ENCODE data around the gene CAMK1D. TPM values are rescaled to one million over a fixed set of nuclear protein-coding genes. Genes with fewer than 3 reads are reported as not detected.

Gene CAMK1D
- total RNA-seq, 2 experiments from 2014 or later = 2.4 to 2.8 TPM

DNA sequence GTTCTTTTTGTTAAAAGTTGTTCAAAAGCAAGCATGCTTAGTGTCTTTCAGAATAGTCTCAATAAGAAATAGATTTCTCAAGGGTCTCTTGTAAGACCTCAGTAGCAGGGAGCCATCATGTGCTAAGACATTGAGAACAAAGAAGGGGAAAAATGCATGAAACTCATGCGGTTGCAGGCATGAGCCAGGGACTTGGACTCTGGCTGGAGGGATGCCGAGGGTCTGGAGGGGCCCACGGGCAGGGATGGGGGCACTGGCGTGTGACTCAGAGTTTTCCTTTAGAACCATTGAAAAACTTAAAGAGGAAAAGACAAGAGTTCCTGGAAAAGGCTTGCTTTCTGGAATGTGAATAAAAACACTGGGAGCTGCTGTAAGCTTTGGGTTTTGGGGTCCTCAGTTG, 398.8 kb downstream of the CAMK1D start:
- Mint-ChIP-seq H3K27me3 (no peaks in the 10 kb centered on the region), H3K27ac (no peak overlapping the region), H3K4me1 (no peaks in the 10 kb centered on the region), H3K4me3 (no peak overlapping the region), H3K36me3 (no peaks in the 10 kb centered on the region), H3K9me3 (ENCODE audit: low read depth) (no peaks in the 10 kb centered on the region)
- no peak for DNase-seq
- CTCF ChIA-PET = interaction anchor here (1.6 kb wide), 1 partner anchor 34 kb away, joined by 5 read pairs; no protein-coding TSS in a partner anchor
- no peak for ATAC-seq

DNA sequence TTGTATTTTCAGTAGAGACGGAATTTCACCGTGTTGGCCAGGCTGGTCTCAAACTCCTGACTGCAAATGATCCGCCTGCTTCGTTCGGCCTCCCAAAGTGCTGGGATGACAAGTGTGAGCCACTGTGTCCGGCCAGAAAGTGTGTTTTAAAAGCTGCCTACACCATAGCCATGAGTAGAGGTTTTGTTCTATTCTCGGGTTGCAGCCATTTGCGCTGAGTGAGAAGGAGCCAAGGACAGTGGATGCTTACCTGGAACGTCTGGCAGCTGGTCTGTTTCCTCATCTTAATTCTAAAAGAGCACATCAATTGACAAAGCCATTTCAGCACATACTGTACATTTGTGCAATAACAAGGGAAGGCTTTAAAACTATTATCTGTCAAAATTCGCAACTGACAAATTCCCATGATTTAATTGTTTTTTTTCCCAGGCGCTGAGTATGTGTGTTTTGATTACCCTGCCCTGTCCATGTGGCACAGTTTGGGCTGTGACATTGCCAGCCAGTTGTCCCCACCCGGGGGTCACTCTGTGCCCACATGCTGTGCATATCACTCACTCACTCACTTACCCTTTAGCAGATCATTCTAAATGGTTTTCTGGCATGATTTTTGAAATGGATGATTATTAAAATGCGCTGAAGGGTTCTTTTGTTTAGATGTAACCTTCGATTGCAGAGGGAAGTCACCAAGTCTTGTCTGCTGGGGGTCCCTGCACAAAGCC, 400.6 kb downstream of the CAMK1D start:
- Mint-ChIP-seq H3K27me3 (no peaks in the 10 kb centered on the region), H3K9me3 (ENCODE audit: low read depth) (no peaks in the 10 kb centered on the region), H3K36me3 (no peaks in the 10 kb centered on the region), H3K27ac (no peak overlapping the region), H3K4me1 (no peaks in the 10 kb centered on the region), H3K4me3 (no peak overlapping the region)
- ATAC-seq = no peak
- CTCF ChIA-PET = no interaction called here
- DNase-seq = no peak

GRCh38 chr10:12750526-12751201, 401.3 kb downstream of the CAMK1D start:
- Mint-ChIP-seq H3K4me1 (no peaks in the 10 kb centered on the region), H3K27me3 (no peaks in the 10 kb centered on the region), H3K36me3 (no peaks in the 10 kb centered on the region), H3K27ac (no peak overlapping the region), H3K9me3 (ENCODE audit: low read depth) (no peaks in the 10 kb centered on the region), H3K4me3 (no peak overlapping the region)
- ATAC-seq (no peak), DNase-seq (no peak)
- CTCF ChIA-PET = interaction anchor here (1.3 kb wide), 1 partner anchor 31 kb away, joined by 3 read pairs; no protein-coding TSS in a partner anchor

DNA sequence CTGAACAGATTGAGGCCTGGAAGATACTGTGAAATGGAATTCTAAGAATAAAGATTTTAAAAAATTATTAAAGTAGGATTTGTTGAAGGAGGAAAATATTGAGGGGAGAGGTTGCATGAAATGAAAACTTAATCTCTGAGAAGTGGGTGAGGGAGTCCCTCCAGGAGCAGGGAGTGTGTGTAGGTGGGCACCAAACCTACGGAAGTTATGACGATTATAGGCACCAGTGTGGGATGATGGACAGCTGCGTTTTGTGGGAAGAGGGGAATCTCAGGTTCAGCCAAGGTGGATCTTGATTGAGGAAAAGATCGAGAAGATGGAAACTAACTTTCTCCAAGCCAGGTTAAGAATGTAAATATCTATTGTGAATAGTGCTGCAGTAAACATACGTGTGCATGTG, 405.7 kb downstream of the CAMK1D start:
- Mint-ChIP-seq H3K9me3 (ENCODE audit: low read depth) (no peaks in the 10 kb centered on the region), H3K27ac (no peak overlapping the region), H3K36me3 (no peaks in the 10 kb centered on the region), H3K4me3 (no peak overlapping the region), H3K4me1 (no peaks in the 10 kb centered on the region), H3K27me3 (no peaks in the 10 kb centered on the region)
- ATAC-seq = no peak
- DNase-seq = no peak
- CTCF ChIA-PET = no interaction called here

DNA sequence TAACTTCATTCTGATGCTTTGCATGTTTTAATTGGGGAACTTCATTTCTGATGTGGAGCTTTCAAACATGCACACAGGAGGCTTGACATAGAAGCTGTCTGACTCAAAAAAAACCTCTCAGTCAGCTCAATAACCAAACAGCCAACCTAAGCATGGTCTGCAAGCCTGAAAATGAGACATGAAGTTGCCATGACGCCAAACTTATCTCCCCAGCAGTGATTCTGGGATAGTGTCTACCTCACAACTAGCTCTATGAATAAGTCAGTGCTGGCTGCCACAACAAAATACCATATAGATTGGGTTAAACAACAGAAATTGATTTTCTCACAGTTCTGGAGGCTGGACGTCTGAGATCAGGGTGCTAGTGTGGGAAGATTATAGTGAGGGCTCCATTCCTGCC, 408.0 kb downstream of the CAMK1D start:
- no peaks in the 10 kb centered on the region for H3K9me3 Mint-ChIP-seq (ENCODE audit: low read depth)
- H3K27ac Mint-ChIP-seq = no peak overlapping the region
- no peak overlapping the region for H3K4me3 Mint-ChIP-seq
- no peaks in the 10 kb centered on the region for H3K27me3 Mint-ChIP-seq
- CTCF ChIA-PET = no interaction called here
- no peak for ATAC-seq
- DNase-seq = no peak
- no peaks in the 10 kb centered on the region for H3K4me1 Mint-ChIP-seq
- H3K36me3 Mint-ChIP-seq = peaks cover 2% of the 10 kb centered on the region

GRCh38 chr10:12758271-12758670, 408.9 kb downstream of the CAMK1D start:
- Mint-ChIP-seq H3K4me3 (no peak overlapping the region), H3K9me3 (ENCODE audit: low read depth) (no peaks in the 10 kb centered on the region), H3K27ac (no peak overlapping the region), H3K27me3 (no peaks in the 10 kb centered on the region), H3K4me1 (no peaks in the 10 kb centered on the region), H3K36me3 (peaks cover 2% of the 10 kb centered on the region)
- no peak for ATAC-seq
- no peak for DNase-seq
- CTCF ChIA-PET = no interaction called here

DNA sequence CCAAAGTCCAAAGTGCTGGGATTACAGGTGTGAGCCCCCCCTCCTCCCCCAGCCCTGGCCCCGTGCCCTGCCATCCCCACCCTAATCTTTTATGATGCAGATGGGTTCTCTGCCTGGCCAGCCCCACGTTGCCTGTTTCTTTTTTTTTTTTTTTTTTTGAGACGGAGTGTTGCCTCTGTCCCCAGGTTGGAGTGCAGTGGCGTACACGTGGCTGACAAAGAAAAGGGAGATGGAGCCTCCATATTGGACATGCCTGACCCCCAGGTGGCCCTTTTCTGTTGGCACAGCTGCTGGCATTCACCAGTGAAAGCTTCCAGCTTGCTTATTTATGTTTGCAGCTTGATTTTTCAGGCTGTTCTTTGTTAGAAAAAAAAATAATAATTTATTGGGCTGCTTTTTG, 416.9 kb downstream of the CAMK1D start:
- ATAC-seq (no peak), DNase-seq (no peak)
- Mint-ChIP-seq H3K4me1 (no peaks in the 10 kb centered on the region), H3K4me3 (no peak overlapping the region), H3K27ac (no peak overlapping the region), H3K36me3 (peaks cover 2% of the 10 kb centered on the region), H3K27me3 (no peaks in the 10 kb centered on the region), H3K9me3 (ENCODE audit: low read depth) (no peaks in the 10 kb centered on the region)
- CTCF ChIA-PET = no interaction called here

GRCh38 chr10:12768156-12769100, 419.1 kb downstream of the CAMK1D start:
- CTCF ChIA-PET = no interaction called here
- H3K4me1 Mint-ChIP-seq = no peaks in the 10 kb centered on the region

DNA sequence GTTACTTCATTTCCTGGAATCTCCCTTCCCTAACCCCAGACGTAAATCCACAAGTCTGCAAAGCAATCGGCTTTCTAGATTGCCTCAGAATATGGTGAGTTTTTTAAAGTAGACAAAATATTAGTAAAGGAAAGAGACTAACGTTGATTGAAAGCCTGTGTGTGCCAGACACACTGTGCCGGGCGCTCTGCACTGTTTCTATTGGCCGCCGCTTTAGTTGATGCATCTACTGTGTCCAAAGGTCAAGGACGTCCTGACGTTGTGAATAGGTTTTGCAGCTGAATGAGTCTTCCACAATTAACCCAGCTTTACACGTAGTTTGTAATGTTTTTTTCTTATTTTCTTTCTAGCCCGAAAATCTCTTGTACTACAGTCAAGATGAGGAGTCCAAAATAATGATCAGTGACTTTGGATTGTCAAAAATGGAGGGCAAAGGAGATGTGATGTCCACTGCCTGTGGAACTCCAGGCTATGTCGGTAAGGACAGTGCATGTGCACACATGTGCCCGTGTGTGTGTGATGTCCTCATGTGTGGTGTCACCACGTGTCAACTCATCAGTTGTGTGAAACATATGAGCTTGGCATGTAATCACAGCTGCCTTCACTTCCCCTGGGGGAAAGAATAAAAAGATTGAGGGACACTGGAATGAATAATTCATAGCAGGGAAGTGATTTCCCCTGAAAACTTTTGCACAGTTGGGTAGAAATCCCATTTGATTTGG, 420.1 kb downstream of the CAMK1D start:
- no peak overlapping the region for H3K27ac Mint-ChIP-seq

More at GRCh38 chr10:12768156-12769100, 419.1 kb downstream of the CAMK1D start:
- DNase-seq (no peak), ATAC-seq (no peak)
- Mint-ChIP-seq H3K36me3 (no peaks in the 10 kb centered on the region), H3K27ac (no peak overlapping the region), H3K9me3 (ENCODE audit: low read depth) (no peaks in the 10 kb centered on the region), H3K4me3 (no peak overlapping the region), H3K27me3 (no peaks in the 10 kb centered on the region)

GRCh38 chr10:12771981-12772760, 422.8 kb downstream of the CAMK1D start:
- H3K4me3 Mint-ChIP-seq = no peak overlapping the region
- CTCF ChIA-PET = interaction anchor here (0.8 kb wide), 1 partner anchor 10 kb away, joined by 3 read pairs; no protein-coding TSS in a partner anchor
- DNase-seq = no peak

More for the DNA sequence above, 420.1 kb downstream of the CAMK1D start:
- no peak for ATAC-seq
- DNase-seq = no peak
- H3K27me3 Mint-ChIP-seq = no peaks in the 10 kb centered on the region
- H3K9me3 Mint-ChIP-seq (ENCODE audit: low read depth) = no peaks in the 10 kb centered on the region
- no peaks in the 10 kb centered on the region for H3K4me1 Mint-ChIP-seq
- H3K4me3 Mint-ChIP-seq = no peak overlapping the region
- H3K36me3 Mint-ChIP-seq = no peaks in the 10 kb centered on the region
- CTCF ChIA-PET = no interaction called here

GRCh38 chr10:12772797-12773587, 423.6 kb downstream of the CAMK1D start:
- CTCF ChIA-PET = interaction anchor here (1.6 kb wide), 1 partner anchor 9 kb away, joined by 6 read pairs; no protein-coding TSS in a partner anchor

More at GRCh38 chr10:12771981-12772760, 422.8 kb downstream of the CAMK1D start:
- Mint-ChIP-seq H3K36me3 (no peaks in the 10 kb centered on the region), H3K4me1 (no peaks in the 10 kb centered on the region), H3K9me3 (ENCODE audit: low read depth) (no peaks in the 10 kb centered on the region), H3K27ac (no peak overlapping the region), H3K27me3 (no peaks in the 10 kb centered on the region)
- ATAC-seq = no peak

More at GRCh38 chr10:12772797-12773587, 423.6 kb downstream of the CAMK1D start:
- Mint-ChIP-seq H3K27me3 (no peaks in the 10 kb centered on the region), H3K27ac (no peak overlapping the region), H3K9me3 (ENCODE audit: low read depth) (no peaks in the 10 kb centered on the region), H3K4me3 (no peak overlapping the region), H3K4me1 (no peaks in the 10 kb centered on the region), H3K36me3 (no peaks in the 10 kb centered on the region)
- ATAC-seq = no peak
- no peak for DNase-seq
